Kidney (tissue), 14 donors: ENCODE results near the gene MUC5AC. TPM values are rescaled to one million over a fixed set of nuclear protein-coding genes. Genes with fewer than 3 reads are reported as not detected.

Experiments used
- DNase-seq, 5 donors: peaks; one replicate each; pipeline ENCODE4 v3.0.0-alpha.2; 2013 to 2020
- FAIRE-seq: peaks from 2 replicates; lab custom pipeline; 2012; peaks lifted over from hg19 to GRCh38; lab: Jason Lieb, UNC
- H3K27ac ChIP-seq, 2 donors: one replicate each; pipeline ENCODE4 v1.7.0; 2013; ENCODE audit warnings: low read depth in 2 of 2, low read length in 2 of 2, inconsistent platforms in 1 of 2
- H3K27me3 ChIP-seq: one replicate; pipeline ENCODE4 v1.7.1; 2013; ENCODE audit warnings: low read length, inconsistent platforms; ENCODE audit not compliant: control insufficient read depth, insufficient read depth
- H3K36me3 ChIP-seq, 3 donors: one replicate each; pipeline versions ENCODE4 v1.7.0 to v1.7.1; 2013; ENCODE audit warnings: low read length in 3 of 3, control low read depth in 1 of 3, inconsistent platforms in 1 of 3; ENCODE audit not compliant: insufficient read depth in 3 of 3, control insufficient read depth in 2 of 3
- H3K4me1 ChIP-seq, 3 donors: one replicate each; pipeline versions ENCODE4 v1.7.0 to v1.7.1; 2013; ENCODE audit warnings: low read length in 3 of 3, inconsistent platforms in 1 of 3, low read depth in 1 of 3; ENCODE audit not compliant: control insufficient read depth in 2 of 3, insufficient read depth in 2 of 3
- H3K4me3 ChIP-seq, 3 donors: one replicate each; pipeline versions ENCODE4 v1.7.0 to v1.8.1; 2013; ENCODE audit warnings: low read length in 3 of 3, control low read depth in 1 of 3, inconsistent platforms in 1 of 3
- H3K9ac ChIP-seq, 3 donors: one replicate each; pipeline versions ENCODE4 v1.7.0 to v1.7.1; 2013; ENCODE audit warnings: low read length in 3 of 3, control low read depth in 1 of 3, inconsistent platforms in 1 of 3
- H3K9me3 ChIP-seq, 3 donors: one replicate each; pipeline versions ENCODE4 v1.7.0 to v1.7.1; 2013; ENCODE audit warnings: low read length in 3 of 3, control low read depth in 1 of 3, inconsistent platforms in 1 of 3; ENCODE audit not compliant: control insufficient read depth in 2 of 3, insufficient read depth in 1 of 3
- CTCF ChIP-seq: IDR thresholded peaks from 3 replicates; pipeline ENCODE4 v1.5.1; 2012; ENCODE audit warnings: mild to moderate bottlenecking, moderate library complexity, borderline replicate concordance; ENCODE audit not compliant: insufficient read depth; ENCODE audit errors: extremely low read depth
- intact Hi-C: fragments of 100-400 bp; cut with DNase I; formaldehyde crosslinking; loops from one replicate; pipeline ENCODE4 v1.11.1; 2022
- polyA plus RNA-seq: library from polyadenylated mRNA; stranded (reverse); fragments of 350-450 nt; fragmentation: Illumina TruSeq; extraction: RNeasy Lipid Tissue Mini Kit (QIAGEN cat#74804); gene quantifications from one replicate; pipeline ENCODE4 v1.2.3, GENCODE V29; 2014; ENCODE audit warnings: low read depth, low replicate concordance; ENCODE audit not compliant: insufficient read depth
- total RNA-seq: library from RNA; stranded (reverse); fragmentation: NEBNext Ultra II Directional; extraction: Animal tissue kit (Norgen Biotek cat#: 25700); gene quantifications from one replicate; pipeline ENCODE4 v1.2.1, GENCODE V29; 2021
- donor health status: control.
- donor health status: control.
- donor health status: control.
- donor health status: control.
- donor health status: control.
- donor health status: DM: yes; HTN: yes; CAD: no.
- donor health status: Normal renal cell carcinoma (clear cell type).

MUC5AC gene
- total and polyA plus RNA-seq, 2 donors from 2014 or later = 0.03 TPM; not detected in 1

GRCh38 chr11:1175461-1176223, 17.9 kb downstream of the MUC5AC start:
- Histone ChIP-seq H3K4me1 (no peaks in the 10 kb centered on the region), H3K27ac (no peak overlapping the region), H3K36me3 (no peaks in the 10 kb centered on the region), H3K9me3 (no peaks in the 10 kb centered on the region), H3K27me3 (no peaks in the 10 kb centered on the region), H3K4me3 (no peak overlapping the region), H3K9ac (no peak overlapping the region)
- peak in 1 of 5 donors; percentile 26 for DNase-seq
- FAIRE-seq = no peak
- intact Hi-C loops = no loop called here
- TF ChIP-seq CTCF = no peak

- Histone ChIP-seq H3K4me3 (no peak overlapping the region), H3K4me1 (no peaks in the 10 kb centered on the region), H3K27ac (no peak overlapping the region), H3K9ac (no peak overlapping the region), H3K36me3 (no peaks in the 10 kb centered on the region), H3K9me3 (no peaks in the 10 kb centered on the region), H3K27me3 (no peaks in the 10 kb centered on the region)
- DNase-seq (peak in 1 of 5 donors; percentile 57), FAIRE-seq (no peak)
- intact Hi-C loops = no loop called here
- TF ChIP-seq CTCF = no peak
Measured at GRCh38 chr11:1176224-1177019, 18.7 kb downstream of the MUC5AC start.

- TF ChIP-seq CTCF = no peak
Measured at GRCh38 chr11:1177020-1177770, 19.4 kb downstream of the MUC5AC start.

More at GRCh38 chr11:1177020-1177770, 19.4 kb downstream of the MUC5AC start:
- H3K27me3 ChIP-seq = no peaks in the 10 kb centered on the region
- H3K27ac ChIP-seq = no peak overlapping the region
- H3K9ac ChIP-seq = no peak overlapping the region
- DNase-seq = peak in 1 of 5 donors; percentile 48
- no peaks in the 10 kb centered on the region for H3K36me3 ChIP-seq
- no peak overlapping the region for H3K4me3 ChIP-seq
- H3K9me3 ChIP-seq = no peaks in the 10 kb centered on the region
- intact Hi-C loops = no loop called here
- no peak for FAIRE-seq
- no peaks in the 10 kb centered on the region for H3K4me1 ChIP-seq
